SK-N-SH (cell line): ENCODE measurements around the gene SLC22A5.

ENCODE experiments used
- CTCF ChIP-seq: fragments of 200-600 bp; sonication (generic); IDR thresholded peaks from 2 replicates; pipeline ENCODE4 v1.6.1; 2017; ENCODE audit warnings: antibody characterized with exemption, mild to moderate bottlenecking, moderate library complexity
- FOSL2 ChIP-seq: IDR thresholded peaks from 2 replicates; pipeline ENCODE4 v1.4.0; 2012; ENCODE audit warnings: low read depth, mild to moderate bottlenecking, moderate library complexity, borderline replicate concordance
- JUND ChIP-seq: IDR thresholded peaks from 2 replicates; pipeline ENCODE4 v1.4.0; 2012
- POLR2AphosphoS5 ChIP-seq: IDR thresholded peaks from 2 replicates; pipeline ENCODE4 v1.6.1; 2012; ENCODE audit warnings: low read depth, low read length
- RCOR1 ChIP-seq: fragments of 150-350 bp; IDR thresholded peaks from 2 replicates; pipeline ENCODE4 v1.6.1; 2017; ENCODE audit warnings: antibody characterized with exemption, low read length
- REST ChIP-seq: IDR thresholded peaks from 2 replicates; pipeline ENCODE4 v1.6.1; 2012; ENCODE audit warnings: mild to moderate bottlenecking, low read depth, low read length, moderate library complexity
- TF ChIP-seq, protein P1 (sequence below): IDR thresholded peaks from 2 replicates; pipeline ENCODE4 v1.4.0; 2012; ENCODE audit warnings: low read depth, borderline replicate concordance

- TF ChIP-seq JUND, result no peak
- no peak for TF ChIP-seq CTCF
- TF ChIP-seq POLR2AphosphoS5, result no peak
- TF ChIP-seq, protein P1, sequence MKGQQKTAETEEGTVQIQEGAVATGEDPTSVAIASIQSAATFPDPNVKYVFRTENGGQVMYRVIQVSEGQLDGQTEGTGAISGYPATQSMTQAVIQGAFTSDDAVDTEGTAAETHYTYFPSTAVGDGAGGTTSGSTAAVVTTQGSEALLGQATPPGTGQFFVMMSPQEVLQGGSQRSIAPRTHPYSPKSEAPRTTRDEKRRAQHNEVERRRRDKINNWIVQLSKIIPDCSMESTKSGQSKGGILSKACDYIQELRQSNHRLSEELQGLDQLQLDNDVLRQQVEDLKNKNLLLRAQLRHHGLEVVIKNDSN, result no peak
- no peak for TF ChIP-seq RCOR1
- TF ChIP-seq FOSL2, result no peak
- TF ChIP-seq REST, result no peak
Measured at GRCh38 chr5:132397224-132397623, 27.7 kb downstream of the SLC22A5 start.
